ENCODE data around the gene SIRPA. TPM values are rescaled to one million over a fixed set of nuclear protein-coding genes. Genes with fewer than 3 reads are reported as not detected.

SIRPA gene
- total and polyA plus RNA-seq, 2 of the 8 experiments (the other 6 are each of a cell fraction or from before 2014, with no cell fraction given) = 3.9 to 4.3 TPM

- Histone ChIP-seq H2BK20ac (ENCODE audit: low read length) (no peak overlapping the region), H2AFZ (ENCODE audit: low read length) (no peak overlapping the region), H4K5ac (ENCODE audit: insufficient read length, low read depth, low read length) (no peak overlapping the region), H3K79me2 (ENCODE audit: control insufficient read depth in 1 of 2, insufficient read depth in 2 of 2, low read length in 2 of 2) (no peaks in the 10 kb centered on the region), H4K8ac (ENCODE audit: extremely low read depth, insufficient read depth, low read length) (no peak overlapping the region), H3K79me1 (ENCODE audit: low read depth, low read length) (no peaks in the 10 kb centered on the region), H3K4ac (replicated peaks; ENCODE audit: insufficient read length, low read depth, low read length) (no peak overlapping the region), H2BK12ac (ENCODE audit: low read depth, low read length) (no peak overlapping the region), H3K9me3 (ENCODE audit: insufficient read depth in 2 of 2, low read depth in 1 of 2, low read length in 1 of 2) (no peaks in the 10 kb centered on the region), H4K20me1 (replicated peaks in 1 of 2; ENCODE audit: control insufficient read depth in 1 of 2, insufficient read depth in 2 of 2, low read length in 2 of 2) (no peaks in the 10 kb centered on the region), H3K27me3 (replicated peaks in 1 of 4; ENCODE audit: control insufficient read depth in 3 of 4, extremely low read depth in 1 of 4, insufficient read depth in 3 of 4, low read length in 3 of 4) (no peaks in the 10 kb centered on the region), H3K56ac (replicated peaks; ENCODE audit: insufficient read length, low read depth, low read length) (no peak overlapping the region), H4K91ac (replicated peaks; ENCODE audit: insufficient read length, low read length) (no peak overlapping the region), H2AK5ac (ENCODE audit: low read depth, low read length) (no peak overlapping the region), H3K9ac (replicated peaks in 1 of 4; ENCODE audit: extremely low read depth in 1 of 4, low read depth in 3 of 4, low read length in 3 of 4) (no peak overlapping the region), H2BK120ac (replicated peaks; ENCODE audit: low read depth, low read length) (no peak overlapping the region), H3K4me2 (ENCODE audit: insufficient read depth in 1 of 2, low read depth in 2 of 2, low read length in 2 of 2) (no peak overlapping the region), H3K36me3 (ENCODE audit: control insufficient read depth in 2 of 4, insufficient read depth in 4 of 4, low read length in 3 of 4) (no peaks in the 10 kb centered on the region), H3K4me1 (replicated peaks in 1 of 4; ENCODE audit: control insufficient read depth in 3 of 4, insufficient read depth in 4 of 4, low read length in 3 of 4) (peaks cover 0 to 3% (median 0%) of the 10 kb centered on the region in 4 experiments; a peak in 4 of 7 replicates), H3K27ac (ENCODE audit: low read depth, low read length) (no peak overlapping the region), H2BK5ac (ENCODE audit: low read depth, low read length) (no peak overlapping the region), H3K23ac (ENCODE audit: insufficient read length) (no peak overlapping the region), H3K4me3 (ENCODE audit: extremely low read depth in 1 of 4, insufficient read depth in 2 of 4, low read depth in 3 of 4, low read length in 4 of 4) (no peak overlapping the region), H3K18ac (ENCODE audit: extremely low read depth, low read length) (no peak overlapping the region), H2BK15ac (ENCODE audit: low read length) (no peak overlapping the region), H3K23me2 (ENCODE audit: low read depth, low read length) (no peaks in the 10 kb centered on the region), H3K14ac (ENCODE audit: insufficient read length) (no peak overlapping the region)
- FAIRE-seq (no peak), DNase-seq (ENCODE audit: low read depth in 1 of 2, low spot score in 2 of 2) (no peak)
- 100% methylated on average over 1 of the region's 1 CpG; no CpG with 5 or more reads in 1 of the 2 experiments for WGBS, 2 experiments (ENCODE audit: extremely low coverage in 1 of 2, insufficient coverage in 1 of 2, insufficient read length in 1 of 2, insufficient replicate concordance in 2 of 2, low coverage in 1 of 2, low lambda C conversion rate in 2 of 2, missing lambda C conversion rate in 1 of 2)
- TF ChIP-seq SIRT6 (IDR thresholded peaks at IDR 0.05; ENCODE audit: low read length) (no peak), RFX5 (IDR thresholded peaks at IDR 0.05; ENCODE audit: borderline replicate concordance, low read depth, low read length) (no peak), NRF1 (IDR thresholded peaks at IDR 0.05; ENCODE audit: low read depth, low read length) (no peak), SUZ12 (IDR thresholded peaks at IDR 0.05; ENCODE audit: low read length) (no peak)
- ChIA-PET CTCF (ENCODE audit: partially characterized antibody) (interaction anchor here (0.8 to 2.0 kb wide), 6 partner anchors 8 to 282 kb away, joined by 3 to 8 read pairs (median 4); no protein-coding TSS in a partner anchor), POLR2A (ENCODE audit: partially characterized antibody) (interaction anchor here (1.1 kb wide), 1 partner anchor 221 kb away, joined by 3 read pairs; no protein-coding TSS in a partner anchor)
Measured at GRCh38 chr20:1856424-1856823, 38.8 kb upstream of the SIRPA start.
